Loucy (cell line): ENCODE results near the gene CCDC85C.

Experiments used
- H2AFZ ChIP-seq: fragments of 200-600 bp; sonication (generic); 2 replicates; pipeline ENCODE4 v1.6.0; 2016; ENCODE audit warnings: antibody characterized with exemption, mild to moderate bottlenecking, low read length, moderate library complexity
- H3F3A ChIP-seq: fragments of 200-600 bp; 2 replicates; pipeline ENCODE4 v1.6.0; 2016; ENCODE audit warnings: antibody characterized with exemption, low read depth, mild to moderate bottlenecking
- H3K27me3 ChIP-seq: fragments of 200-600 bp; sonication (generic); 2 replicates; pipeline ENCODE4 v1.6.1; 2014; ENCODE audit warnings: low read length, mild to moderate bottlenecking; ENCODE audit not compliant: insufficient read depth, poor library complexity, severe bottlenecking
- H3K36me3 ChIP-seq: fragments of 200-600 bp; sonication (generic); 2 replicates; pipeline ENCODE4 v1.6.1; 2016; ENCODE audit warnings: low read length; ENCODE audit not compliant: insufficient read depth
- H3K4me1 ChIP-seq: fragments of 200-600 bp; sonication (generic); 2 replicates; pipeline ENCODE4 v1.5.1; 2014; ENCODE audit warnings: low read length, mild to moderate bottlenecking; ENCODE audit not compliant: insufficient read depth, poor library complexity, severe bottlenecking
- H3K4me2 ChIP-seq: fragments of 200-600 bp; sonication (generic); 2 replicates; pipeline ENCODE4 v1.6.0; 2014; ENCODE audit warnings: antibody characterized with exemption, low read length, low read depth, mild to moderate bottlenecking; ENCODE audit not compliant: poor library complexity, severe bottlenecking
- H3K4me3 ChIP-seq: fragments of 200-600 bp; sonication (generic); 2 replicates; pipeline ENCODE4 v1.5.1; 2014; ENCODE audit warnings: low read length, mild to moderate bottlenecking, mixed read lengths; ENCODE audit not compliant: poor library complexity, severe bottlenecking
- H3K79me2 ChIP-seq: fragments of 200-600 bp; sonication (generic); 2 replicates; pipeline ENCODE4 v1.6.1; 2014; ENCODE audit warnings: low read length; ENCODE audit not compliant: insufficient read depth
- H3K9ac ChIP-seq: fragments of 200-600 bp; sonication (generic); 2 replicates; pipeline ENCODE4 v1.6.0; 2014; ENCODE audit warnings: mild to moderate bottlenecking, low read depth, low read length, moderate library complexity; ENCODE audit not compliant: poor library complexity, severe bottlenecking
- H3K9me2 ChIP-seq: fragments of 200-600 bp; sonication (generic); replicated peaks from 2 replicates; pipeline ENCODE4 v1.6.1; 2016; ENCODE audit warnings: low read depth, low read length, mixed read lengths
- H3K9me3 ChIP-seq: fragments of 200-600 bp; sonication (generic); 2 replicates; pipeline ENCODE4 v1.6.1; 2014; ENCODE audit warnings: mild to moderate bottlenecking, antibody characterized with exemption, low read length, low read depth; ENCODE audit not compliant: insufficient read depth
- H4K20me1 ChIP-seq: fragments of 200-600 bp; sonication (generic); 2 replicates; pipeline ENCODE4 v1.6.0; 2014; ENCODE audit warnings: antibody characterized with exemption, low read length, mild to moderate bottlenecking; ENCODE audit not compliant: insufficient read depth, poor library complexity, severe bottlenecking
- CTCF ChIP-seq: fragments of 200-600 bp; sonication (generic); conservative IDR thresholded peaks from 2 replicates; pipeline ENCODE4 v1.5.1; 2014; ENCODE audit warnings: mild to moderate bottlenecking, antibody characterized with exemption, low read length
- EZH2phosphoT487 ChIP-seq: fragments of 200-600 bp; IDR thresholded peaks from 2 replicates; pipeline ENCODE4 v1.6.1; 2018; ENCODE audit warnings: antibody characterized with exemption, mild to moderate bottlenecking, moderate library complexity, borderline replicate concordance

The CCDC85C gene

GRCh38 chr14:99479160-99479905 is 124.7 kb downstream of the CCDC85C start:
- Histone ChIP-seq H3K36me3 (no peaks in the 10 kb centered on the region), H3K4me1 (peaks cover 58% of the 10 kb centered on the region), H2AFZ (no peak overlapping the region; the same call in 1 of the 2 replicates), H3K9ac (peak overlapping the region; percentile 76), H3K4me2 (peak overlapping the region; percentile 99), H3K9me3 (no peaks in the 10 kb centered on the region), H3K9me2 (no peaks in the 10 kb centered on the region), H3K4me3 (peak overlapping the region; percentile 87), H4K20me1 (peaks cover 82% of the 10 kb centered on the region), H3F3A (no peaks in the 10 kb centered on the region), H3K79me2 (peaks cover 89% of the 10 kb centered on the region), H3K27me3 (no peaks in the 10 kb centered on the region)
- TF ChIP-seq EZH2phosphoT487 = no peak
- no peak for TF ChIP-seq CTCF

- H3K9ac ChIP-seq = peak overlapping the region; percentile 76
- no peaks in the 10 kb centered on the region for H3F3A ChIP-seq
- H3K4me2 ChIP-seq = peak overlapping the region; percentile 99
- H3K9me2 ChIP-seq = no peaks in the 10 kb centered on the region
- H3K4me3 ChIP-seq = peak overlapping the region; percentile 87
- no peak overlapping the region for H2AFZ ChIP-seq
- peaks cover 81% of the 10 kb centered on the region for H4K20me1 ChIP-seq
- peaks cover 87% of the 10 kb centered on the region for H3K79me2 ChIP-seq
- TF ChIP-seq EZH2phosphoT487 (no peak), CTCF (no peak)
- H3K36me3 ChIP-seq = no peaks in the 10 kb centered on the region
- H3K27me3 ChIP-seq = no peaks in the 10 kb centered on the region
- peaks cover 52% of the 10 kb centered on the region for H3K4me1 ChIP-seq
- no peaks in the 10 kb centered on the region for H3K9me3 ChIP-seq
These were observed 125.9 kb downstream of the CCDC85C start for GRCh38 chr14:99478128-99478527.

GRCh38 chr14:99476864-99477263 is 127.1 kb downstream of the CCDC85C start:
- peaks cover 44% of the 10 kb centered on the region for H3K4me1 ChIP-seq
- H3F3A ChIP-seq = no peaks in the 10 kb centered on the region
- peak overlapping the region; percentile 3 for H3K9ac ChIP-seq
- no peaks in the 10 kb centered on the region for H3K36me3 ChIP-seq
- peak overlapping the region; percentile 12 for H3K4me3 ChIP-seq
- no peaks in the 10 kb centered on the region for H3K9me2 ChIP-seq
- H4K20me1 ChIP-seq = peaks cover 81% of the 10 kb centered on the region
- no peaks in the 10 kb centered on the region for H3K27me3 ChIP-seq
- H3K4me2 ChIP-seq = peak overlapping the region; percentile 46
- TF ChIP-seq EZH2phosphoT487 (no peak), CTCF (no peak)
- no peaks in the 10 kb centered on the region for H3K9me3 ChIP-seq
- H3K79me2 ChIP-seq = peaks cover 87% of the 10 kb centered on the region
- H2AFZ ChIP-seq = no peak overlapping the region
